Activated CD8-positive, alpha-beta memory T cell treated with anti-CD3 and anti-CD28 coated beads for 24 hours (primary cell): ENCODE results near the gene BMP6.

Experiments used
- DNase-seq: peaks from one replicate; pipeline ENCODE4 v3.0.0-alpha.2; 2020

BMP6 gene

DNA sequence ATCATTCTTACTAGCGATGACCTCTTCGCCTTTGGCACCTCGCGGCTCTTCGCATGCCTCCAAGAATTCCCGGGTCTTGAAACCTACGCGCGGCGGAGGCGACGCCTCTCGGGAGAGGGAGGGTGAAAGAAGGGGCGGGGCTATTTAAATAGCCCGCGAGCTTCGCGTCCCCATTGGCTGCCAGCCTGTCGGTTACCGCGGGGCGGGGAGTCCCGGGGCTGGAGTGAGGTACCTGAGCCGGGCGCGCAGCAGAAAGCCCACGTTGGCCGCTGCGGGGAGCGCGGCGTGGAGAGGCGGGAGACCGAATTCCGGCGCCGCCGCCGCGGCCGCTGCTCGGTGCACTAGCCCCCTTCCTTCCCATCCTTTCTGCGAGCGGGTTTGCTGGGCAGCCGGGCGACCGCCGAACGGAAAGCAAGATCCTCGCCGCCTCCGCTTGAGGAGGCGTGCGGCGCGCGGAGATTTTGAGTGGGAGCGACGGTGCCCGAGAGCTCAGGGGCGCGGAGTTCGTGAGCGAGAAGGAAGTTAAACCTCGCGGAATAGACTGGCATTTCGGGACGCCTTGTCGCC lies at the start of gene BMP6:
Gene BMP6 (plus strand): TSS at position 251 of the 567 bp plus-strand sequence. CDS start 857 bp downstream, outside the sequence.
- peak; percentile 76 for DNase-seq

DNA sequence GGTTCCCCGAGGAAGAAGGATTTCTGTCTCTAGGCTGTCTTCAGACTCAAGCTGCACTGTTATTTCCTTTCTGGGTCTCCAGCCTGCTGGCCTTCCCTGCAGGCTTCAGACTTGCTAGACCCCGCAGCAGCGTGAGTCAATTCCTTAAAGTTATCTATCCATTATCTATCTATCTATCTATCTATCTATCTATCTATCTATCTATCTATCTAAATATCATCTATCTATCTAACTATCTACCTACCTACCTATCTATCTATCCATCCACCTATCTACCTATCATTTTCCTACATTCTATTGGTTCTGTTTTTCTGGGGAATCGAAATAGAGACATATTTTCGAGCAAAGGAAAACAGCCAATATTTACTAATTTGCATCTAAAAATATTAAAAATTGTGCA lies 48.7 kb upstream of the BMP6 start:
- no peak for DNase-seq

DNA sequence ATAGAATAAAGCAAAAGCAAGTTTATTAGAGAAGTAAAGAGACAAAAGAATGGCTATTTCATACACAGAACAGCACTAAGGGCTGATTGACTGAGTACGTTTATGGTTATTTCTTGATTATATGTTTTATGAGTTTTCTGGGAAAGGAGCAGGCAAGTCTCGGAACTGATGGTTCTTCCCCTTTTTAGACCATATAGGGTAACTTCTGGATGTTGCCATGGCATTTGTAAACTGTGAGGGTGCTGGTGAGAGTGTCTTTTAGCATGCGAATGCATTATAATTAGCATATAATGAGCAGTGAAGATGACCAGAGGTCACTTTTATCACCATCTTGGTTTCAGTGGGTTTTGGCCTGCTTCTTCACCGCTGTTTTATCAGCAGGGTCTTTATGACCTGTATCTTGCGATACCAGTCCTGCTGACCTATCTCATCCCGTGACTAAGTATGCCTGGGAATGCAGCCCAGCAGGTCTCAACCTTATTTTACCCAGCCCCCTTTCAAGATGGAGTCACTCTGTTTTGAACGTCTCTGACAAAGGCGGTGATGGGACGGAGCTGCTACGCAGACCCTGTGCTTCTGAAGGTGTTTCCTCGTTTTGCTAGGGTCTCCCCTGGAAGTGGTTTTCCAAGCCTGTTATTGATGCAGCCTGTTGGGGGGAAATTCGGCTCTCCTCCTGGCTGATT lies 45.4 kb upstream of the BMP6 start:
- DNase-seq: no peak

DNA sequence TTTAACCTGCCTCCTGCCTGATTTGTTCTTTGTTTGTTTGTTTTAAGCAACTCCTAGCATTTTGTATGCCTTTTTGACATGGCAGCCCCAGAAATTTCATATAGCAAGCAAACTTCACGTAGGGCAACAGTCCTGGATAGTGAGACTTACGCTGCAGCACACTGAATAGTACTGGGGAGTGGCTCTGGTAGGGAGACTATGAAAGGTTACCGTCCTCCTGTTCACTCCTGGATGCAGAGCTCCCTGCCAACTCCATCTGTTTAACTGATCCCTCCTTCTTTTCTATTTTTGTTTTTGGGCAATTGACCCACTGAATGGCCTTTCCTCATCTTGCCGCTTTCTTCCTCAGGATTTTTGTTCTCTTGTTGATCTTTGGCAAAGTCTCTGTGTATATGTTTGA lies 44.5 kb upstream of the BMP6 start:
- DNase-seq: no peak

DNA sequence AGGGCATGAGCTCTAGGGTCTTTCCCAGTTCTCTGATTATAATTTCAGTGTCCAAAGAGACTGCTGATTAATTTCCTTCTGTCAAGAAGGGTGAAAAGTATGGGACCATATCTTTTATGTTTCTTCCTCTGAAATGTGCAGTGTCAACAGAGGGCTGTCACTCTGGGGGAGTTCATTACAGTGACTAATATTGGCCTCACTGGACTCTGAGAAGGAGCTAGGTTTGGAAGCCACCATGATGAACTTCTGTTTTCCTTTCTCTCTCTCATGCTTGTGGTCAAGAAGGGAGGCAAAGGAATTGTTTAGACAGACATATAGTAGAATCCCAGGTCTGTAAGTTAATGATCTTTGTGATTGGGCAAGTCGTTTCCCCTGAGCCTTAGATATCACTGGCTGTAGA lies 41.8 kb upstream of the BMP6 start:
- no peak for DNase-seq

DNA sequence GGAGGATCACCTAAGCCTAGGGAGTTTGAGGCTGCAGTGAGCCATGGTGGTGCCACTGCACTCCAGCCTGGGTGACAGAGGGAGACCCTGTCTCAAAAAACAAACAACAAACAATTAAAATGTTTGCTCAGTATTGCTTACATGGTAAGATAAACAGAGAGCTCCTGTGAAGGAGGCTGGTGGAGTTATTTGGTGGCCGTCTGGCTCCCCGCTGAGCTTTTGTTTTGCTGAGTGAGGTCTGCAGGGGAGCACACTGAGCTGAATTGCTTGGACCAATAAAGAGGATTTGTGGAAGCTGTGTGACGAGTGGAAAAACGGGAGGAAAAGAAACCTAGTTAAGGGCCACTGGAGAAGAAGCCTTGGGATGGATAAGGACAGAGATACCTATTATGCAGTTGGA lies 41.1 kb upstream of the BMP6 start:
- no peak for DNase-seq

DNA sequence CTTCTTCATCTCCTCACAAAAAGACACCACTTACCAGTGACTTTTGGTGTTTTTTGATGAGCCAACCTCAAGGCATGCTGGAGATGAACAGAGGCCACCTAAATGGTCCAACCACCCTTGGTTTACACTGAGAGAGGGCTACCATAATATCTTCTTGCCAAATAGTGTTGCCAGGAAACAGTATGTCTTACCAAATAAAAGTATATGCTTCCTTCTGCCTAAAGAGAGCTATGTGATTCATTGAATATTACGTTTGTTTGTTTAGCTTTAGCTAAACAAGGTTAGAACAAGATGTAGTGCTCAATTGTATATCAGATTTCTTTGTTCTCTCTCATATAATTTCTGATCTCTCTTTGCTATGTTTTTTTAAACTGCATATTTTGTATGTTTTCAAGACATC lies 40.6 kb upstream of the BMP6 start:
- DNase-seq: no peak

DNA sequence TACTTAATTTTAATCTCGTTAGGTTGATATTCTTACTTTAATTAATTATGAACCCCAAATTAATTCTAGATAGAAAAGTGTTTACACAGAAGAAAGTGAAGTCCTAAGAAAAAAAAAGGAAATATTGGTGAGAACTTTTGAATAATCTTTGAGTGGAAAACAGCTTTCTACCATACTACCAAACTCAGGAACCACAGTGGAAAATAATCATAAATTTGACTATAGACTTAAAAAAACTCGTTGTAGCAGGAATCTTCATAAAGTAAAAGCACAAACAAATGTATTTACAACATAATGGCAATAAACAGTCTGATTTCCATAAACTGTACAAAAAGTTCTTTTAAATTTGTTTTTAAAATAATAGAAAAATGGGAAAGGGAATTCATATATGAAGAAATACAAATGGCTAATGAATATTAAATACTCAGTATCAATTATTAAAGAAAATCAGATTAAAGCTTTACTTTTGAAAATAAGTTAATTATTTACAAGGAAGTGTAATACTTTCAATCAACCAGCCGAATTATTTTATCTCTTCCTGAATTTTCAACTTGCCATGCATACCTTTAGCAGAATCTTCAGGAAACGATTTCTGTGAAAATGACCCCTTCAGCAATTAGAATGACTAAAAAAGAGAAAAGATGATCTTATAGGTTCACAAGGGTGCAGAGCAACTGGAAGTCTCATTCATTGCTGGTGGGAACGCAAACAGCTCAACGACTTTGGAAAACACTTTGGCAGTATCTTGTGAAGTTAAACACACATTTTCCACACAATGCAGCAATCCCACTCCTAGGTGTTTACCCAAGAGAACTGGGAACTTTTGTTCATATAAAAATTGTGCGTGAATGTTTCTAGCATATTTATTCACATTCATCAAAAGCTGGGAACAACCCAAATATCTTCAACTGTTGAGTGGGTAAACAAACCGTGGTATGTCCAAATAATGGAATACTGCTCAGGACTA lies 38.5 kb upstream of the BMP6 start:
- DNase-seq: no peak

DNA sequence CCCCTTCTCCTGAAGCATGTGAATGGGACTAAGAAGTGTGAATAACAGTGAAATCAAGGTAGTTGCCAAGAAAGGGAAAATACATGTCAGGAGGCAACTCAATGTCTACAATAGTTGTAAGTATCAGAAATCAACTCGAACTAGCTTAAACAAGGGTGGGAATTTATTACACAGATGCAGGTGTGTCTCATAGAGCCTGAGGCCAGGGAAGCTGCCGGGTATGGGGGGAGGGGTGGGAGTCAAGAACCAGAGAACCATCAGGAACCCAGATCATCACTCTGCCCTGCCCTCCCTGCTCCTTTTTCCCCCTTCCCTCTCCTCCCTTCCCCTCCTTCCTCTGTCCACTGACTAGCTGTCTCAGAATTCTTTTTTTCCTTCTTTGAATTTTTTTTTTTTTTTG lies 34.9 kb upstream of the BMP6 start:
- DNase-seq: no peak

DNA sequence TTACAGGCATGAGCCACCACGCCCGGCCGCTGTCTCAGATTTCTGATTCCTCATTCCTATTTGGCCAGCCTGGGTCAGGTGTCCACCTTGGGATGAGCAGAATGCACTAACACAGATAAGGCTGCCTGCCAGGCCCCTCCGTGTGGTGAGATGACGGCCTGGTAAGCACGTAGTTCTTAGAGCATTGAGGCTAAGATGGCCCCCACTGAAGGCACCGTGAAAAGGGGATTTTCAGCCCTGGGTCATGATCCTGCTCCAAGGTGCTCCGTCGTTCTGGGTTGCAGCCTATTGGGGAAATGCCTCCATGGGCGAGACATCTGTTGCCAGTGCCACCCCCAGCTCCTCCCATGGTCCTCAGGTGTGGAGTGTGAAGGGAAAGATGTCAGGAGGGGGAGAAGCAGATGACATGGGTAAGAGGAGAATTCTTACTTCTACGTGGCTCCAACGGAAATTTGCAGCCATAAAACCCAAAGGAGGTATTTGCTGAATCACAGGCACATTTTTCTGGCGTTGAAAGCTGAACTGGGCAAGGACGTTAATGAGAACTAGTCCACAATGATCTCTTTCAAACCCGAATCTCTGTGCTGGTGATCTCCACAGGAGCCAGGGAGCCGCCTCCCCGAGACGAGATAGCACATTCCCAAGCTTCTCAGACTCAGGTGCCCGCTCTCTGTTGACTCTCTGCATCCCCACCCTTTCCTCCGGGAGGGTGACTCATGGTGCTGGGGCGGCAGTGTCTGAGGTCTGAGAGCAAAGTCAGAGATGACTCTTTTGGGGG lies 34.0 kb upstream of the BMP6 start:
- DNase-seq: no peak

DNA sequence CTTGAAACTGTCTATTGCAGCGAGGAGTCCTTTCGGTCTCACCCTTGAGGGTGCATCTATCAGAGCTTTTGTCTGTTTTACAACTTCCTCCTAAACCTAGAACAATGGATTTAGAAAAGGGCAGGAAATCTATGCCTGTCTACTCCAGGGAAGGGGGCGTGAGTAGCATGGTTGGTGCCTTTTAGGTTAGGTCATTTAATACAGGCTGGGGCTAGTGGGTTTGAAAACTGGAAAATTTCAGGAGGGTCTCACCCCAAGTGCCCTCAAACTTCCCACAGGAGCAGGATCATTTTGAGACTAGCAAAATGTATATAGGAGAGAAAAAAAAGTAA lies 33.5 kb upstream of the BMP6 start:
- no peak for DNase-seq

DNA sequence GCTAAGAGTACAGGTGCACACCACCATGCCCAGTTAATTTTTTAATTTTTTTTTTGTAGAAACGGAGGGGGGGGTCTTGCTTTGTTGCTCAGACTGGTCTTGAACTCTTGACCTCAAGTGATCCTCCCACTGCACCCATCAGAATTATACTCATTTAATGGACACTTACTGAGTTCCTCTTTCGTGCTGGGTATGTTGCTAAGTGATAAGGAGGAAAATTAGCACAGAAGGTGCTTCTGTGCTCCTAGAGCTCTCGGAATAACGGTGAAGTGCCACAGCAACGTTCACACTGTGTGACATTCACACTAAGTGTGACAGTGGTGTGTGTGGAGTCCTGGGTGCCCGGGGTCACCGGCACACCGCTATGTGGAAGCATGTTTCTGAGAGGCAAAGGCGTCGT lies 32.1 kb upstream of the BMP6 start:
- DNase-seq: no peak

DNA sequence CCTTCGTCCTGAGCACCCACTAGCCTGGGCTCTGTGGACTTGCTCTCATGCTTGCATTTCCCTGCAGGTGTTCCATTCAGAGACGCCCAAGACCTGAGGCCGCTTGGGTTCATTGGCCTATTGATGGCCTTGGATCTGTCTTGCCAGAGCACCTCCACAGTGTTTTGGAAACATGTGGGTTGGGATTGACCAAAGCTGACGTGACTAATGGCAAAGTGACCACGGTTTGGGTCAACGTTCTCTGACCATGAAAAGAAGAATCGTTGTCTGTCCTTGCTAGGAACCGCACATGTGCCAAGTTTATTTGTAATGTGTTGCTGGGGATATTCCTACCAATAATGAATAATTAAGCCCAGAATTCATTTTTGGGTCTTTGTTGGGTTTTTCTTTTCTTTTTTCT lies 29.8 kb upstream of the BMP6 start:
- DNase-seq: no peak

DNA sequence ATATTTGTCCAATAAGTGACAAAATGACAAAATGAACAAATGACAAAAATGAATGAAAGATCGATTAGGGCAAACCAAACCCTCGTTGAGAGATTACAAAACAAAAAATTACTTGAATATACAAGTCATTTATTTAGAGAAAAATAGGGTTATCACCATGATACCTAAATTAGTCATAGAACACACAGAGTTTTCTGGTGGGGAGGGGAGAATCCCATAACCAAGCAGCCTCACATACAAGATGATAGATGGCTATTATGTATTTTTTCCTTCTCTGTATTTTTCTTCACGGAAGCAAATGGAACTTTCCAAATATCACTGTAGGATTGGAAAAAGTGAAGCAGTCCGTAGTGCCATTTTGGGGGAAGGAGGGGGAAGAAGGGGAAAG lies 28.5 kb upstream of the BMP6 start:
- no peak for DNase-seq

DNA sequence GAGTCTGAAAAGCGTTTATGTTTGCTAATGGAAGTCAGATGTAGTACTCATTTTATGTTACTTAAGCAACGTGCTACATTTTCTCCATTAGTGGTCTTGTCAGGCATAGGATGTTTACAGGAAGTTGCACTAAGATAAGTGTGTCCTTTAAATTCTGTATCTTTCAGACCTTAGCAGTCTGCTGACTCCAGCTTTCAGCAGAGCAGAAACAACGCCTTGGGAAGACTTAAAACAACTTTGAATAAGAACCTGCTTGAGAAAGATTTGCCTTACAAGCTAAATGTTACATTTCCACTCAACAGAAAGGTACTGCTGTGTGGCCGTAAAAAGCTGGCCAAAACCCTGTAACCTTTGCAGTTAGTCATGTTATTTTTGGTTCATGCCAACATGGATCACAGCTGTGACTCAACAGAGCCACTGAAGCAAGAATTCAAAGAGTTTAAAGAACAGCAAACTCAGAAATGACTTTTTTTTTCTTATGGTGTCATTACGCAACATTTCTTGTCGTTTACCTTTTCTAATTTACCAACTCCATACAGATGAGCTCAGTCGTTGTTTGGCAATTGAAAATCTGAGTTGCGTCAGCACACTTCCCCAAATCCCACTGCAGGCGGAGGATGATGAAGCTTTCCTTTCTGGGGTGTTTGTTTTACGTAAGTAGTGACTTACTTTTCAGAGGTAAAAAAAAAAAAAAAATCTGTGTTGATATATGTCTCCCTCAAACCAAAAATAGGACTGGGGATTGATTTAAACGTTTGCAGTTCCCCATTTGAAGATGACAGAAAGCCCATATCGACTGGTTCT lies 27.9 kb upstream of the BMP6 start:
- no peak for DNase-seq

DNA sequence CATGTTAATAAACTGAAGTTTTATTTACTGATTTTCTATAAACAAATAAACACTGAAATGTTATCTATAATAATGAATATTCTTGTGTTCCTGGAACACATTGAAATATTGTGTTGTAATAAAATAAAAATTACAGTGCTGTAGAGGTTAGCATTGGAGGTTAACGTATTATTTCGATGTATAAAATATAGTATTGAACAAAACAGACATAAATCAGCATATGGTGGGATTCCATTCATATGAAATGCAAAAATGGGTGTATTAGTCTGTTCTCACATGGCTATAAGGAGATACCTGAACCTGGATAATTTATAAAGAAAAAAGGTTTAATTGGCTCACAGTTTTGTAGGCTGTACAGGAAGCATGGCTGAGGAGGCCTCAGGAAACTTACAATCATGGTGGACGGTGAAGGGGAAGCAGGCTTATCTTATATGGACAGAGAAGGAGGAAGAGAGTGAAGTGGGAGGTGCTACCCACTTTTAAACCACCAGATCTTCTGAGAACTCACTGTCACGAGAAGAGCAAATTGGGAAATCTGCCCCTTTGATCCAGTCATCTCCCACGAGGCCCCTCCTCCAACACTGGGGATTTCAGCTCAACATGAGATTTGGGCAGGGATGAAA lies 24.6 kb upstream of the BMP6 start:
- DNase-seq: no peak

DNA sequence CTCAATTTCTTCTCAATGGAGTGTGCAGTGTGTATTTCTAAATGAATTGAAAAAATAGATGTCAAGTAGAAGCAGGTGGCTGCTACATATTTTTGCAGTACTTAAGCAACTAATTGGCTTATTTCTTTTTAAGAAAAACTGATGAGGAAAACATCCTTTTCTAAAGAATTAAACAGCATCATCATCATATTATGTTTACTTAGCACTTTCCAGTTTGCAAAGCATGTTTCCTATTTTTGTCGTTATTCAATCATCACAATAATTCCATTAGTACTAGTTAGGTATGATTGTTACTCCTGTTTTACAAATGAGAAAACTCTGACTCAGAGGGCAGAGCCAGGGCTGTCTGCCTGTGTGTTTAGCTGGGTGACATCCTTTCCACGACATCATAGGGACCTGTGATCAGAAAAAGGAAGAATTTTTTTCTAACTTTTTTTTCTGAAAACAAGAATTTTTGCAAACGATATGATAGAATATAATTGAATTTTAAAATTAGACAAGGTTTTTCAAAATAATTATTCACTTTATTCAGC lies 22.7 kb upstream of the BMP6 start:
- no peak for DNase-seq

DNA sequence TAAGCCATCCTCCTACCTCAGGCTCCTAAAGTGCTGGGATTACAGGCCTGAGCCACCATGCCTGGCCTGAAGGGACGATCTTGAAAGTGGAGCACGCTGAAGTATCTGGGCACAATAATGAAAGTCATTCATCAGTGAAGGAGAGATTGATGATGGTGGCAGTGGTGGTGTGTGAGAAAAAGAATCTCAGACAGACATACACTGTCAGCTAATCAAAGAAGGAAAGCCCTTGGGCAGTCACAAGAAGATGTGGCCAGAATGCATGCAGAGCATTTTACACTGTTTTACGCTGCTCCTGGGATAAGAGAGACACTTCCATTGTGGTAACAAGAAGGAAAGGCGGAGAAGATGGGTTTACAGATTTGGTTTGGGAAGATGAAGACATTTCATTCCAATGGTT lies 20.4 kb upstream of the BMP6 start:
- DNase-seq: no peak

DNA sequence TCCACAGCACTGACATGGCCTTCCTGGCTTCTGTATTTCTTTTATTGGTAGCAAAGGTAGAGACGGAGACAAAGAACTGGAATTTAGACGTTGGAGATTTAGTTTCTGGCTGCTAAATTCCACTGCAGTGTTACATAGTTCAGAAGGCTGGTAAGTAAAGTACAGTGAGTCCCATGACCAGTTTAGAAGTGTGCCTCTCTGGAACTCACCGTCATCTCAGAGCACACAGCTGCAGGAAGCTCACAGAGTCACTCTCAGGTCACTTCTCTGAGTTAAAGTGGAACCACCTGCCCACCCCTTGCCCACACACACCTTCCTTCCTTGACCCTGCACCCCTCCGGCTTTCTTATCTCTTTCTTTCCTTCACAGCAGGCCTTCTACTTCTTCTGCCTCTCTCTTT lies 19.6 kb upstream of the BMP6 start:
- no peak for DNase-seq

DNA sequence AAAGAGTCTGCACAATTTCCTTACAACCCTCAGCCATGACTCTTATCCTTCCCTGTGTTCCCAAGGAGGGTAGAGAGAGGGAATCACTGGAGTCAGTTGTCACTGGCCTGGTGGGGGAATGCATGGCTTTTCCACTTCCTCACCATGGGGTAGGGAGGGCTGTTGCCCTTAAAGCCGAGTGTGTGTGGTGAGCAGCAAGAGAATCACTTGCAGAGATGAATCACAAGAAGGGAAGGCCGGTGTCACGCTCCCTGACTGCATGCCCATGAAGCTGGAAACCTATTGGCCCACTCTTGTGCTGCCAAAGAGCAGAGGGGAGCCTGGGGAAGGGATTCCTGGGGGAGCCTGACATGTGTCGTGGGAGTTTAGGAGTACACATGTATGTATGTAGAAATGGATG lies 18.1 kb upstream of the BMP6 start:
- DNase-seq: no peak

DNA sequence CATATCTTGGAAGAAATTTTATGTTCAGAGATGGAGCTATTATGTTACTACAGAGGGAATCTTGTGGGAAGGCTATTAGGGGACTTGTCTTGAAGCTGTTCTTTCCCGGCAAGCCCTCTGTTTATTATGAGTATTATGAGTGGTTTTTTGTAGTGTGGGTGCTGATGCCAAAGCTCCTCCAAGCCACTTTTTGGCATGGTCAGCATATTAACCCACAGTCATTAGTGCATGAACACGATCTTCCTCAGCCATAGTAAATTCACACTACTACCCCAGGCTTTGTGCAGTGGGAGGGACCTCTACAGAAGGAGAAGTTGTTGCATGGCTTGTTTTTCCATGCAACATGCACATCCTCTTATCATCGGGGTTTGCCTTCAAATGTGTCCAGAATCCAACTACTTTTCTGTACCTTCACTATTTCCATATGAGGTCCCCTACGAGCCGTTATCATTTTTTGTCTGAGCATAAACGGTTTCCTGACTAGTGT lies 6.5 kb upstream of the BMP6 start:
- DNase-seq: no peak

DNA sequence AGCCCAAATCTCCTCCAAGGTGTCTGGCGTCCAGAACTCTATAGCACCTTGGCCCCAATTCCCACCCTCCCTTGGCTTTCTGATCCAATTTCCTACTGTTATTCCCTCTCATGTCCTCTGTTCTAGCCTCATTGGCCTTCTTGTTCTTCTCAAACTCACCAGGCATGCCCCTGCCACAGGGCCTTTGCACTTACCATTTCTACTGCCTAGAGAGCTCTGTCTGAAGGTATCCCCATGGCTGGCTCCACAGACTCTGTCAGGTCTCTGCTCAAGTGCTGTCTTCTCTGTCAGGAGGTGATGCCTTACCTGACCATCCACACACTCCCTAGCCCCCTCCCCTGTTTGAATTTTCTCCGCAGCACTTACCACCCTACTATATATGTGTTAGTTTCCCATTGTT lies 5.6 kb upstream of the BMP6 start:
- DNase-seq: no peak
